Measurements from ENCODE around the gene MAP3K10. TPM values are rescaled to one million over a fixed set of nuclear protein-coding genes. Genes with fewer than 3 reads are reported as not detected.

MAP3K10 gene
- total RNA-seq, 1 donor from 2014 or later = 5.1 TPM

GRCh38 chr19:40233811-40234389 lies 42.7 kb downstream of the MAP3K10 start:
- DNase-seq = no peak

GRCh38 chr19:40234429-40235237 lies 43.4 kb downstream of the MAP3K10 start:
- DNase-seq = no peak

- DNase-seq = no peak
These were observed 44.2 kb downstream of the MAP3K10 start for GRCh38 chr19:40235238-40236025.

- no peak for DNase-seq
These were observed 44.8 kb downstream of the MAP3K10 start for GRCh38 chr19:40236026-40236355.

- no peak for DNase-seq
These were observed 45.1 kb downstream of the MAP3K10 start for GRCh38 chr19:40236366-40236765.

- no peak for DNase-seq
These were observed 46.6 kb downstream of the MAP3K10 start for GRCh38 chr19:40237791-40238190.

- DNase-seq = no peak
These were observed 47.5 kb downstream of the MAP3K10 start for GRCh38 chr19:40238775-40239174.

GRCh38 chr19:40239415-40240226 lies 48.4 kb downstream of the MAP3K10 start:
- no peak for DNase-seq

- no peak for DNase-seq
These were observed 49.1 kb downstream of the MAP3K10 start for GRCh38 chr19:40240332-40240731.

GRCh38 chr19:40241125-40241808 lies 50.0 kb downstream of the MAP3K10 start:
- no peak for DNase-seq

- no peak for DNase-seq
These were observed 50.7 kb downstream of the MAP3K10 start for GRCh38 chr19:40241809-40242384.

- DNase-seq = no peak
These were observed 51.3 kb downstream of the MAP3K10 start for GRCh38 chr19:40242480-40242879.

- DNase-seq = no peak
These were observed 52.0 kb downstream of the MAP3K10 start for GRCh38 chr19:40243181-40243580.

- DNase-seq = no peak
These were observed 53.5 kb downstream of the MAP3K10 start for GRCh38 chr19:40244579-40245317.

- DNase-seq = no peak
These were observed 54.4 kb downstream of the MAP3K10 start for GRCh38 chr19:40245506-40246128.

- DNase-seq = no peak
These were observed 55.3 kb downstream of the MAP3K10 start for GRCh38 chr19:40246292-40247073.

- no peak for DNase-seq
These were observed 56.0 kb downstream of the MAP3K10 start for GRCh38 chr19:40247178-40247577.

GRCh38 chr19:40247735-40248262 lies 56.6 kb downstream of the MAP3K10 start:
- DNase-seq = no peak

- no peak for DNase-seq
These were observed 58.0 kb downstream of the MAP3K10 start for GRCh38 chr19:40249201-40249600.

Data from tongue (tissue), 2 donors.